Gastrocnemius medialis (tissue), 4 donors: Measurements from ENCODE around the gene WDR70. TPM values are rescaled to one million over a fixed set of nuclear protein-coding genes. Genes with fewer than 3 reads are reported as not detected.
"Not testable (repeated sequence)": the region's sequence is repeated elsewhere in the genome, so short reads cannot be mapped to it uniquely, and the experiment has no call there.

Experiments used
- ATAC-seq, 2 donors: fragments of 150-250 bp; one replicate each; pipeline ENCODE4 v1.9.1; 2016
- DNase-seq, 2 donors: peaks; one replicate each; pipeline ENCODE4 v3.0.0-alpha.2; 2019
- H3K27ac ChIP-seq, 4 donors: fragments of 200-600 bp; sonication (generic); 1 replicate in 1 of 4; 2 replicates in 3 of 4; pipeline ENCODE4 v1.5.1; 2016 to 2018; ENCODE audit warnings: mild to moderate bottlenecking in 2 of 4, moderate library complexity in 1 of 4
- H3K27me3 ChIP-seq, 3 donors: fragments of 200-600 bp; sonication (generic) in 2 of 3; 1 replicate in 1 of 3; 2 replicates in 2 of 3; pipeline versions ENCODE4 v1.5.1 to v1.6.0; 2016 to 2019; ENCODE audit warnings: mild to moderate bottlenecking in 1 of 3, moderate library complexity in 1 of 3
- H3K36me3 ChIP-seq, 2 donors: fragments of 200-600 bp; sonication (generic) in 1 of 2; one replicate each; pipeline ENCODE4 v1.5.1; 2017 to 2018
- H3K4me1 ChIP-seq, 2 donors: fragments of 200-600 bp; sonication (generic) in 1 of 2; one replicate each; pipeline ENCODE4 v1.5.1; 2016 to 2017; ENCODE audit warnings: mild to moderate bottlenecking in 2 of 2
- H3K4me3 ChIP-seq, 4 donors: fragments of 200-600 bp; sonication (generic) in 3 of 4; 1 replicate in 1 of 4; 2 replicates in 3 of 4; pipeline ENCODE4 v1.5.1; 2016 to 2019; ENCODE audit warnings: mild to moderate bottlenecking in 2 of 4
- H3K9me3 ChIP-seq, 3 donors: fragments of 200-600 bp; sonication (generic) in 2 of 3; 1 replicate in 1 of 3; 2 replicates in 2 of 3; pipeline ENCODE4 v1.5.1; 2016 to 2019
- CTCF ChIP-seq, 5 experiments: fragments of 450-650 bp in 3 of 5; fragments of 200-600 bp in 2 of 5; sonication (generic) in 2 of 5; IDR thresholded peaks in 4 of 5; conservative IDR thresholded peaks in 1 of 5; 1 replicate in 4 of 5; 2 replicates in 1 of 5; pipeline ENCODE4 v1.5.1; 2016 to 2019; ENCODE audit warnings: antibody characterized with exemption in 5 of 5, mild to moderate bottlenecking in 3 of 5, moderate library complexity in 3 of 5
- POLR2A ChIP-seq, 2 donors: fragments of 450-650 bp; IDR thresholded peaks; one replicate each; pipeline ENCODE4 v1.6.1; 2017; ENCODE audit warnings: antibody characterized with exemption in 2 of 2, mild to moderate bottlenecking in 2 of 2, moderate library complexity in 2 of 2
- in situ Hi-C, 4 donors: fragments of 200-750 bp; cut with MboI; loops; one replicate each; pipeline versions ENCODE4 v1.15.0 to v1.8.0; 2017; ENCODE audit warnings: low sequenced_read_pairs in 4 of 4
- intact Hi-C: fragments of 100-400 bp; cut with DNase I; formaldehyde crosslinking; loops from one replicate; pipeline ENCODE4 v1.15.1; 2023; ENCODE audit warnings: low total_unique reads
- total RNA-seq, 4 donors: library from RNA; depleted of rRNA; stranded (reverse); fragments of >200 nt; gene quantifications; one replicate each; pipeline versions ENCODE4 v1.1.0 to v1.2.3, GENCODE V29; 2016

Gene WDR70
- total RNA-seq, 4 donors from 2014 or later = 15.9 to 24.8 (median 21.5) TPM

- no peak for TF ChIP-seq CTCF (IDR thresholded peaks at IDR 0.05 in 4 of 5, conservative IDR thresholded peaks at IDR 0.05 in 1 of 5)
- no peak for TF ChIP-seq POLR2A (IDR thresholded peaks at IDR 0.05)
- Histone ChIP-seq H3K27me3 (no peaks in the 10 kb centered on the region), H3K4me3 (no peak overlapping the region), H3K4me1 (no peaks in the 10 kb centered on the region), H3K9me3 (no peaks in the 10 kb centered on the region), H3K27ac (no peak overlapping the region), H3K36me3 (no peaks in the 10 kb centered on the region)
- in situ Hi-C loops = no loop called here
- DNase-seq (no peak), ATAC-seq (no peak)
- intact Hi-C loops = no loop called here
Observed at GRCh38 chr5:37683072-37683471, 304.0 kb downstream of the WDR70 start.

GRCh38 chr5:37685211-37685610 is 306.1 kb downstream of the WDR70 start:
- intact Hi-C loops (no loop called here), in situ Hi-C loops (no loop called here)
- no peaks in the 10 kb centered on the region for H3K36me3 ChIP-seq
- no peak overlapping the region for H3K4me3 ChIP-seq
- DNase-seq (no peak), ATAC-seq (no peak)
- H3K27me3 ChIP-seq = no peaks in the 10 kb centered on the region
- no peaks in the 10 kb centered on the region for H3K9me3 ChIP-seq
- H3K4me1 ChIP-seq = no peaks in the 10 kb centered on the region
- TF ChIP-seq CTCF (IDR thresholded peaks at IDR 0.05 in 4 of 5, conservative IDR thresholded peaks at IDR 0.05 in 1 of 5) (no peak), POLR2A (IDR thresholded peaks at IDR 0.05) (no peak)
- no peak overlapping the region for H3K27ac ChIP-seq

GRCh38 chr5:37685816-37686215 is 306.7 kb downstream of the WDR70 start:
- TF ChIP-seq POLR2A (IDR thresholded peaks at IDR 0.05) = no peak
- in situ Hi-C loops (no loop called here), intact Hi-C loops (no loop called here)
- Histone ChIP-seq H3K27ac (no peak overlapping the region), H3K27me3 (no peaks in the 10 kb centered on the region), H3K36me3 (no peaks in the 10 kb centered on the region), H3K4me3 (no peak overlapping the region), H3K4me1 (no peaks in the 10 kb centered on the region), H3K9me3 (no peaks in the 10 kb centered on the region)
- ATAC-seq (no peak), DNase-seq (no peak)

GRCh38 chr5:37688925-37689324 is 309.8 kb downstream of the WDR70 start:
- H3K9me3 ChIP-seq, H3K36me3 ChIP-seq, ATAC-seq, H3K27ac ChIP-seq, H3K4me1 ChIP-seq, H3K4me3 ChIP-seq, DNase-seq, in situ Hi-C loops, intact Hi-C loops, H3K27me3 ChIP-seq: not testable (repeated sequence)

GRCh38 chr5:37694333-37694732 is 315.2 kb downstream of the WDR70 start:
- H3K4me3 ChIP-seq, H3K27me3 ChIP-seq, in situ Hi-C loops, H3K36me3 ChIP-seq, H3K9me3 ChIP-seq, intact Hi-C loops, ATAC-seq, H3K27ac ChIP-seq, DNase-seq: not testable (repeated sequence)
- peaks cover 4 to 18% of the 10 kb centered on the region in 2 donors for H3K4me1 ChIP-seq

- Histone ChIP-seq H3K27ac (no peak overlapping the region), H3K4me3 (no peak overlapping the region), H3K9me3 (no peaks in the 10 kb centered on the region), H3K27me3 (no peaks in the 10 kb centered on the region), H3K4me1 (peaks cover 6 to 19% of the 10 kb centered on the region in 2 donors), H3K36me3 (no peaks in the 10 kb centered on the region)
- intact Hi-C loops (no loop called here), in situ Hi-C loops (no loop called here)
- no peak for TF ChIP-seq CTCF (IDR thresholded peaks at IDR 0.05 in 4 of 5, conservative IDR thresholded peaks at IDR 0.05 in 1 of 5)
- TF ChIP-seq POLR2A (IDR thresholded peaks at IDR 0.05) = no peak
- DNase-seq (no peak), ATAC-seq (no peak)
Observed at GRCh38 chr5:37694867-37695266, 315.7 kb downstream of the WDR70 start.
